GM19397 (cell line): ENCODE results near the gene TMEM158.

Experiments used
- ATAC-seq: cut with Tn5 transposase; IDR thresholded peaks from one replicate; pipeline ENCODE4 v1.9.1; 2021; ENCODE audit warnings: mild to moderate bottlenecking, moderate library complexity; ENCODE audit not compliant: unreplicated experiment

The TMEM158 gene

GRCh38 chr3:45226206-45226915 lies at the start of gene TMEM158:
Gene TMEM158 (minus strand): TSS chr3:45226287. CDS start chr3:45226027, 260 bp downstream.
- ATAC-seq: peak; percentile 83

- ATAC-seq: no peak
Measured at GRCh38 chr3:45275006-45275704, 49.1 kb upstream of the TMEM158 start.

- no peak for ATAC-seq
Measured at GRCh38 chr3:45273681-45274515, 47.8 kb upstream of the TMEM158 start.

- no peak for ATAC-seq
Measured at GRCh38 chr3:45272828-45273470, 46.9 kb upstream of the TMEM158 start.

- no peak for ATAC-seq
Measured at GRCh38 chr3:45272032-45272810, 46.1 kb upstream of the TMEM158 start.

GRCh38 chr3:45269952-45270351 lies 43.9 kb upstream of the TMEM158 start:
- no peak for ATAC-seq

- ATAC-seq: no peak
Measured at GRCh38 chr3:45267097-45267496, 41.0 kb upstream of the TMEM158 start.

GRCh38 chr3:45261333-45262110 lies 35.4 kb upstream of the TMEM158 start:
- no peak for ATAC-seq

- no peak for ATAC-seq
Measured at GRCh38 chr3:45259133-45259532, 33.0 kb upstream of the TMEM158 start.

GRCh38 chr3:45258317-45258716 lies 32.2 kb upstream of the TMEM158 start:
- ATAC-seq: no peak

- ATAC-seq: no peak
Measured at GRCh38 chr3:45253316-45253715, 27.2 kb upstream of the TMEM158 start.

GRCh38 chr3:45252826-45253225 lies 26.7 kb upstream of the TMEM158 start:
- no peak for ATAC-seq

GRCh38 chr3:45249391-45249790 lies 23.3 kb upstream of the TMEM158 start:
- no peak for ATAC-seq

GRCh38 chr3:45246241-45246640 lies 20.2 kb upstream of the TMEM158 start:
- ATAC-seq: no peak

GRCh38 chr3:45244356-45244755 lies 18.3 kb upstream of the TMEM158 start:
- ATAC-seq: no peak

- no peak for ATAC-seq
Measured at GRCh38 chr3:45241206-45241605, 15.1 kb upstream of the TMEM158 start.

GRCh38 chr3:45240292-45240691 lies 14.2 kb upstream of the TMEM158 start:
- no peak for ATAC-seq

- ATAC-seq: no peak
Measured at GRCh38 chr3:45239254-45239653, 13.2 kb upstream of the TMEM158 start.

GRCh38 chr3:45236964-45237363 lies 10.9 kb upstream of the TMEM158 start:
- no peak for ATAC-seq

GRCh38 chr3:45235409-45235808 lies 9.3 kb upstream of the TMEM158 start:
- no peak for ATAC-seq
